GM23338 (cell line): ENCODE measurements around the gene NEURL3.

Experiments used
- CREB1 ChIP-seq: fragments of 250-450 bp; sonication (Bioruptor Pico); IDR thresholded peaks from 2 replicates; pipeline ENCODE4 v1.5.0; 2020; ENCODE audit warnings: low read depth, mild to moderate bottlenecking, moderate library complexity
- CTCF ChIP-seq, 2 experiments: fragments of 200-600 bp in 1 of 2; sonication (generic) in 1 of 2; conservative IDR thresholded peaks; 2 replicates each; pipeline versions ENCODE4 v1.5.1 to v1.6.1; 2016 to 2017; ENCODE audit warnings: antibody characterized with exemption in 2 of 2, low read depth in 2 of 2, mild to moderate bottlenecking in 2 of 2, moderate library complexity in 1 of 2
- EZH2 ChIP-seq: fragments of 200-600 bp; sonication (generic); IDR thresholded peaks from one replicate; pipeline ENCODE4 v1.8.0; 2017; ENCODE audit warnings: antibody characterized with exemption, mild to moderate bottlenecking, low read depth; ENCODE audit not compliant: unreplicated experiment
- NANOG ChIP-seq: IDR thresholded peaks from 2 replicates; pipeline ENCODE4 v1.6.1; 2016; ENCODE audit warnings: antibody characterized with exemption, borderline replicate concordance
- POLR2AphosphoS5 ChIP-seq: IDR thresholded peaks from 2 replicates; pipeline ENCODE4 v1.6.1; 2016; ENCODE audit warnings: antibody characterized with exemption, low read depth
- REST ChIP-seq: IDR thresholded peaks from one replicate; pipeline ENCODE4 v1.6.1; 2018; ENCODE audit warnings: antibody characterized with exemption; ENCODE audit not compliant: unreplicated experiment
- ZNF331 ChIP-seq: fragments of 250-450 bp; sonication (Bioruptor Pico); IDR thresholded peaks from 2 replicates; pipeline ENCODE4 v1.5.0; 2020; ENCODE audit warnings: low read depth, mild to moderate bottlenecking, moderate library complexity

GRCh38 chr2:96498021-96498431, 7.1 kb downstream of the NEURL3 start:
- TF ChIP-seq POLR2AphosphoS5 (no peak), CTCF (conservative IDR thresholded peaks at IDR 0.05; ENCODE audit: low read depth in 2 of 2) (peak; percentile 26 to 48; a peak in 3 of 4 replicates), REST (no peak), CREB1 (CRISPR knock-in tag) (no peak), EZH2 (no peak), NANOG (no peak), ZNF331 (CRISPR knock-in tag) (no peak)
